HG03442 (cell line): ENCODE results near the gene ZFAND3.
"Not testable (repeated sequence)": the region's sequence is repeated elsewhere in the genome, so short reads cannot be mapped to it uniquely, and the experiment has no call there.

Experiments used
- ATAC-seq: cut with Tn5 transposase; IDR thresholded peaks from one replicate; pipeline ENCODE4 v1.9.1; 2021; ENCODE audit warnings: mild to moderate bottlenecking, moderate library complexity; ENCODE audit not compliant: unreplicated experiment

The ZFAND3 gene

GRCh38 chr6:37990762-37991525 lies 171.4 kb downstream of the ZFAND3 start:
- ATAC-seq = no peak

- no peak for ATAC-seq
These were observed 173.2 kb downstream of the ZFAND3 start for GRCh38 chr6:37992749-37993148.

- not testable (repeated sequence) for ATAC-seq
These were observed 173.7 kb downstream of the ZFAND3 start for GRCh38 chr6:37993194-37993593.

- no peak for ATAC-seq
These were observed 174.1 kb downstream of the ZFAND3 start for GRCh38 chr6:37993596-37993995.

GRCh38 chr6:37994223-37994622 lies 174.7 kb downstream of the ZFAND3 start:
- no peak for ATAC-seq

- no peak for ATAC-seq
These were observed 178.8 kb downstream of the ZFAND3 start for GRCh38 chr6:37998366-37998765.

GRCh38 chr6:38001386-38001785 lies 181.9 kb downstream of the ZFAND3 start:
- no peak for ATAC-seq

- no peak for ATAC-seq
These were observed 185.4 kb downstream of the ZFAND3 start for GRCh38 chr6:38004908-38005307.

- no peak for ATAC-seq
These were observed 192.4 kb downstream of the ZFAND3 start for GRCh38 chr6:38011937-38012336.

GRCh38 chr6:38012573-38012972 lies 193.0 kb downstream of the ZFAND3 start:
- ATAC-seq = no peak

GRCh38 chr6:38015341-38015740 lies 195.8 kb downstream of the ZFAND3 start:
- ATAC-seq = no peak

GRCh38 chr6:38016824-38017223 lies 197.3 kb downstream of the ZFAND3 start:
- ATAC-seq = no peak

GRCh38 chr6:38018755-38019165 lies 199.2 kb downstream of the ZFAND3 start:
- ATAC-seq = no peak

- ATAC-seq = no peak
These were observed 201.1 kb downstream of the ZFAND3 start for GRCh38 chr6:38020593-38020992.

- no peak for ATAC-seq
These were observed 201.5 kb downstream of the ZFAND3 start for GRCh38 chr6:38021029-38021428.

- ATAC-seq = no peak
These were observed 202.0 kb downstream of the ZFAND3 start for GRCh38 chr6:38021571-38021970.

GRCh38 chr6:38022688-38023087 lies 203.2 kb downstream of the ZFAND3 start:
- no peak for ATAC-seq

- no peak for ATAC-seq
These were observed 205.4 kb downstream of the ZFAND3 start for GRCh38 chr6:38024908-38025307.

GRCh38 chr6:38025451-38025850 lies 205.9 kb downstream of the ZFAND3 start:
- ATAC-seq = no peak

GRCh38 chr6:38027685-38028373 lies 208.3 kb downstream of the ZFAND3 start:
- no peak for ATAC-seq

GRCh38 chr6:38030380-38030779 lies 210.9 kb downstream of the ZFAND3 start:
- ATAC-seq = no peak

- no peak for ATAC-seq
These were observed 213.3 kb downstream of the ZFAND3 start for GRCh38 chr6:38032797-38033196.
